ENCODE measurements around the gene PIP4P1. TPM values are rescaled to one million over a fixed set of nuclear protein-coding genes. Genes with fewer than 3 reads are reported as not detected.
A peak's percentile ranks its signal among the peaks of the same experiment; 100 is the strongest.

Gene PIP4P1
- total and polyA plus RNA-seq, 9 of the 15 experiments (the other 6 are each of a cell fraction or from before 2014, with no cell fraction given) = 5.3 to 20.9 (median 10.7) TPM

DNA sequence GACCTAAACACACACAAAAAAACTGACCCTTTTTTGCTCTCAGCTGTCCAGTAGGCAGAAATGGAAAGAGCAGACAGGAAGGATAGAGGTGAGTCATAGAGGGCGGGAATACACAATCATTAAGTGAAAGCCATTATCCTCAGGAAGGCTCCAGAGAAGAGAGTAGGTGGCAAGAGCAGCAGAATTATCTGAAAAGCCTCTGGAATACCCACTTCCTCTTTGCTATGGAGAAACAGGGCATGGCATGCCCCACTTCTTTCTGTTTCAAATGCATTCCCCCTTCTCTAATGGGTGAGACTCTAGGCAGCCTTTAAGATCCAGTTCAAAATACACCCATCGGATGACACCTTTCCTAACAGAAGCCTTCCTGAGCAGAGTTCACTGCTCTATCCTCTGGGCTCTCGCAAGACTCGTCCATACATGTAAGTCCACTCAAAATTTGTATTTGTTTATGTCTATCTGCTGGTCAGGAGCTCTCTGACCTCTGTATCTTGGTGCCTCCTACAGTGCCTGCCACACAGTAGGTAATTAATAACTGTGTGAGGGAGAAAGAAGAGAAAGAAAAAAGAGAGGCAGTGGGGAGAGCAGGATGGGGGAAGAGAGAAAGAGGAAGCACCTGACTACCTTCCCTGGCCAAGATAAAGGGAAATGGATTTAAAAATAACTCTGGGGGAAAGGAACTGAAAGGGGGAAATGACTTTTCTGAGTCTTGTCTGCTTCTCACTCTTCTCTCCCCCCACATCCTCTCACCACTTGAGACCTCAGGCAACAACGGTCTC is 33.8 kb downstream of the PIP4P1 start (continued):
- TF ChIP-seq, protein P1, sequence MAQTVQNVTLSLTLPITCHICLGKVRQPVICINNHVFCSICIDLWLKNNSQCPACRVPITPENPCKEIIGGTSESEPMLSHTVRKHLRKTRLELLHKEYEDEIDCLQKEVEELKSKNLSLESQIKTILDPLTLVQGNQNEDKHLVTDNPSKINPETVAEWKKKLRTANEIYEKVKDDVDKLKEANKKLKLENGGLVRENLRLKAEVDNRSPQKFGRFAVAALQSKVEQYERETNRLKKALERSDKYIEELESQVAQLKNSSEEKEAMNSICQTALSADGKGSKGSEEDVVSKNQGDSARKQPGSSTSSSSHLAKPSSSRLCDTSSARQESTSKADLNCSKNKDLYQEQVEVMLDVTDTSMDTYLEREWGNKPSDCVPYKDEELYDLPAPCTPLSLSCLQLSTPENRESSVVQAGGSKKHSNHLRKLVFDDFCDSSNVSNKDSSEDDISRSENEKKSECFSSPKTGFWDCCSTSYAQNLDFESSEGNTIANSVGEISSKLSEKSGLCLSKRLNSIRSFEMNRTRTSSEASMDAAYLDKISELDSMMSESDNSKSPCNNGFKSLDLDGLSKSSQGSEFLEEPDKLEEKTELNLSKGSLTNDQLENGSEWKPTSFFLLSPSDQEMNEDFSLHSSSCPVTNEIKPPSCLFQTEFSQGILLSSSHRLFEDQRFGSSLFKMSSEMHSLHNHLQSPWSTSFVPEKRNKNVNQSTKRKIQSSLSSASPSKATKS (CRISPR knock-in tag; IDR thresholded peaks at IDR 0.05) = no peak
- TF ChIP-seq BCOR (IDR thresholded peaks at IDR 0.05) (no peak), POLR3G (IDR thresholded peaks at IDR 0.05; ENCODE audit: extremely low read depth, insufficient read length, insufficient replicate concordance) (no peak), ELF1 (tag; IDR thresholded peaks at IDR 0.05) (no peak), PURB (CRISPR knock-in tag; IDR thresholded peaks at IDR 0.05; ENCODE audit: low read depth) (no peak), MCM7 (IDR thresholded peaks at IDR 0.05) (no peak), ETV6 (IDR thresholded peaks at IDR 0.05; ENCODE audit: borderline replicate concordance in 1 of 2, low read depth in 2 of 2, low read length in 1 of 2) (peak in 1 of 2 experiments; percentile 54; a peak in 2 of 4 replicates), ETV6 (CRISPR knock-in tag; IDR thresholded peaks at IDR 0.05; ENCODE audit: borderline replicate concordance) (no peak), BACH1 (tag; IDR thresholded peaks at IDR 0.05) (no peak), SMARCE1 (IDR thresholded peaks at IDR 0.05) (peak; percentile 40; the same call in 1 of the 2 replicates), SIN3A (IDR thresholded peaks at IDR 0.05; ENCODE audit: borderline replicate concordance in 2 of 2, control insufficient read depth in 1 of 2, low read depth in 2 of 2, low read length in 2 of 2) (no peak), CXXC5 (CRISPR knock-in tag; IDR thresholded peaks at IDR 0.05) (no peak), E2F3 (CRISPR knock-in tag; IDR thresholded peaks at IDR 0.05) (no peak)
- TF ChIP-seq, protein P2, sequence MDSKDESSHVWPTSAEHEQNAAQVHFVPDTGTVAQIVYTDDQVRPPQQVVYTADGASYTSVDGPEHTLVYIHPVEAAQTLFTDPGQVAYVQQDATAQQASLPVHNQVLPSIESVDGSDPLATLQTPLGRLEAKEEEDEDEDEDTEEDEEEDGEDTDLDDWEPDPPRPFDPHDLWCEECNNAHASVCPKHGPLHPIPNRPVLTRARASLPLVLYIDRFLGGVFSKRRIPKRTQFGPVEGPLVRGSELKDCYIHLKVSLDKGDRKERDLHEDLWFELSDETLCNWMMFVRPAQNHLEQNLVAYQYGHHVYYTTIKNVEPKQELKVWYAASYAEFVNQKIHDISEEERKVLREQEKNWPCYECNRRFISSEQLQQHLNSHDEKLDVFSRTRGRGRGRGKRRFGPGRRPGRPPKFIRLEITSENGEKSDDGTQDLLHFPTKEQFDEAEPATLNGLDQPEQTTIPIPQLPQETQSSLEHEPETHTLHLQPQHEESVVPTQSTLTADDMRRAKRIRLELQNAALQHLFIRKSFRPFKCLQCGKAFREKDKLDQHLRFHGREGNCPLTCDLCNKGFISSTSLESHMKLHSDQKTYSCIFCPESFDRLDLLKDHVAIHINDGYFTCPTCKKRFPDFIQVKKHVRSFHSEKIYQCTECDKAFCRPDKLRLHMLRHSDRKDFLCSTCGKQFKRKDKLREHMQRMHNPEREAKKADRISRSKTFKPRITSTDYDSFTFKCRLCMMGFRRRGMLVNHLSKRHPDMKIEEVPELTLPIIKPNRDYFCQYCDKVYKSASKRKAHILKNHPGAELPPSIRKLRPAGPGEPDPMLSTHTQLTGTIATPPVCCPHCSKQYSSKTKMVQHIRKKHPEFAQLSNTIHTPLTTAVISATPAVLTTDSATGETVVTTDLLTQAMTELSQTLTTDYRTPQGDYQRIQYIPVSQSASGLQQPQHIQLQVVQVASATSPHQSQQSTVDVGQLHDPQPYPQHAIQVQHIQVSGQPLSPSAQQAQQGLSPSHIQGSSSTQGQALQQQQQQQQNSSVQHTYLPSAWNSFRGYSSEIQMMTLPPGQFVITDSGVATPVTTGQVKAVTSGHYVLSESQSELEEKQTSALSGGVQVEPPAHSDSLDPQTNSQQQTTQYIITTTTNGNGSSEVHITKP (IDR thresholded peaks at IDR 0.05; ENCODE audit: partially characterized antibody) = peak; percentile 94
